HG03354 (cell line): Measurements from ENCODE around the gene PITX2.

Source experiments
- ATAC-seq: cut with Tn5 transposase; IDR thresholded peaks from one replicate; pipeline ENCODE4 v1.9.1; 2021; ENCODE audit warnings: mild to moderate bottlenecking; ENCODE audit not compliant: unreplicated experiment, poor library complexity, severe bottlenecking

Gene PITX2

DNA sequence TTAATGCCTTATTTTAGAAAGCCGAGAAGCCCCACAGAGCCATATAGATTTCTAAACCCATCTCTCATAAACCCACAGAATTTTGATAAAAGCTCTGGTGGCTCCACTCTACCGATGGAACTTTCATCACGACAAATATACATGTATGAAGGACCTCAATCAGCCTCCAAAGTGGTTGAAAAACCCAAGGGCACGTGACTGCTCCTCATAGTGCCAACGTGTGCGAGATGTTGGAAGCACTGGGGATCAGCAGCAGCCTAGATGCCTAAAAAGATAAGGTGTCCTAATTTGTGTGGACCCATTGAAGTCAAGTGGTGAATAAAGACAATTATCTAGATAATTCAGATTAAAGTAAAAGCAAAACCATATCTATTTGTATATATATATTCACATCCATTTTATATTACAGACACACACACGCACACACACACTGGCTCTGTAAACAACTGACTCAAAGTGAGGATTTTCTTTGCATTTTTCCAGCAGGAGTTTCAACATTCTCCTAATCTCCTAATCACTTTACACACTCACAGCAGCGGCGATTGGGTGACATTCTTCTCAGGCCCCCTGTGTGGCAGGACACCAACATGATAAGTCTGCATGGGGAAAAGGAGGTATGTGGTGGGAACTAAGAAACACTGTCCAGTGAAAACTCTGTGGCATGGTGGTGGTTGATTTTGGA, 2.8 kb upstream of the PITX2 start:
- ATAC-seq, result no peak

DNA sequence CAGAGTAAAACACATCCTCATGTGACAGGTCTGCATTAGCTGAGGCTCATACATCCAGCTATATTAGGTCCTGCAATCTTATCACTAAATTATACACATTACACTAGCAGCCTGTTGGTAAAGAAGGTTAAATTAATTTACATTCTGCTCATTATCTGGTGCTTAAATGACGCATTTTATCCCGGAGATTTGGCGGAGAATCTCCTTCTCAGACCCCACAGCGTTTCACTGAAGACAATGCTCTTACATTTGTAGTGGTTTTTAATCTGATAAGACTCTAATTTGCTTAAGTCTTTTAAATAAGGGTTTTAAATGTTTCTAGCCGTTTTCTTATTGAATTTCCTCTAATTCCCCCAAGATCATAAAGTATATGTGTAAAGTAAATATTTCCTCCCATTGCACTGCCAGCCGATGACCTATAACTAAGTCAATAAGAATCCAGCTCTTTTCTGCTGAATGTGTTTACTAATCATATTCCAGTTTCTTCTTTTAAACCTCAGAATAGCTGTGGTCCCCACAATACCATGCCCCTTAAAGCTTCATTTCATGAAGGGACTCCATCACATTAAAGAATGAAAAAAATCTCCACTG, 2.1 kb upstream of the PITX2 start:
- no peak for ATAC-seq

DNA sequence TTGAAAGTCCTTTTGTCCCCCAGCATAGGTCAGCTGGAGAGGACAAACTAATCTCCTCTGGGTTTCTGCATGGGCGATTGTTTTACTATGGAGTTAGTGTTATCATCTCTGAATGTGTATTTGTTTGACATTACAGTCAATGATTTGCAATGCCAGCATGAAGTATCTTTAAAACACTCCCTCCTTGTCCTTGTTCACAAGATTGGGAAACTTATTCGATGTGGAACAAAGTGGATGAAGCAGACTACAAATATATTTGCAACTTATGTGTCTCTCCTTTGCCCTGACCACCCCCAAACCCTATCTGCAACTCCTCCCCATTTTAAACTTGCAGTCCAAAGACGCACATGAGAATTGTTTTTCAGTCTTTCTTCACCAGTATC, 1.5 kb upstream of the PITX2 start:
- no peak for ATAC-seq

DNA sequence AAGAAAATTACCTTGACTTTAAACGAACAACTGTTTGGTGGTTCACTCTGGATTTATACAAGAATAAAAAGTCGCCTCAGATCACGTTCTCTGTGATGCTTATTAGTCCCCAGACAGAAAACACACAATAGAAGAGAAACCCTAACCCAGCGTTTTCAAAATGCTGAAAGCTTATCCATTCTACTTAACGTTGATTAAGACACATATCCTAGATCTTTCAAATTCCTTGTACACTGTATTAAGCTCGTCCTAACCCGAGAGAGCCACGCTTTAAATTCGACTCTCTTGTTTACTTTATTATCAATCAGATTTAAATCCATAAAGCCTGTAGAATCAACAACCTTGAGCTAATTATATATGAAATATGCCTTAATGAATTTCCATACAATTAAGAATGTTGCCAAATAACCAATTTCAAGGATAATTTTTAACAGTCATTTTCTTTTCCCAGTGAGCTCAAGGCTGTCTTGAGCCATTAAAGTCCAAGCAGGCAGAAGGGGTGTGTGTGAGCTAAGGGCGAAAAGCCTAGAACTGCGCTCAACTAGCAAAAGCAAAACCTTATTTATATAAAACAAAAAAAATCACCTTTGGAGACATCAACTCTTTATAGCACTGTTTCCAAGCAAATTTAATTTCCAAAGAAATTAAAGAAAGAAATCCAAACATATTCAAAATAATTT, 981 bp upstream of the PITX2 start:
- no peak for ATAC-seq

DNA sequence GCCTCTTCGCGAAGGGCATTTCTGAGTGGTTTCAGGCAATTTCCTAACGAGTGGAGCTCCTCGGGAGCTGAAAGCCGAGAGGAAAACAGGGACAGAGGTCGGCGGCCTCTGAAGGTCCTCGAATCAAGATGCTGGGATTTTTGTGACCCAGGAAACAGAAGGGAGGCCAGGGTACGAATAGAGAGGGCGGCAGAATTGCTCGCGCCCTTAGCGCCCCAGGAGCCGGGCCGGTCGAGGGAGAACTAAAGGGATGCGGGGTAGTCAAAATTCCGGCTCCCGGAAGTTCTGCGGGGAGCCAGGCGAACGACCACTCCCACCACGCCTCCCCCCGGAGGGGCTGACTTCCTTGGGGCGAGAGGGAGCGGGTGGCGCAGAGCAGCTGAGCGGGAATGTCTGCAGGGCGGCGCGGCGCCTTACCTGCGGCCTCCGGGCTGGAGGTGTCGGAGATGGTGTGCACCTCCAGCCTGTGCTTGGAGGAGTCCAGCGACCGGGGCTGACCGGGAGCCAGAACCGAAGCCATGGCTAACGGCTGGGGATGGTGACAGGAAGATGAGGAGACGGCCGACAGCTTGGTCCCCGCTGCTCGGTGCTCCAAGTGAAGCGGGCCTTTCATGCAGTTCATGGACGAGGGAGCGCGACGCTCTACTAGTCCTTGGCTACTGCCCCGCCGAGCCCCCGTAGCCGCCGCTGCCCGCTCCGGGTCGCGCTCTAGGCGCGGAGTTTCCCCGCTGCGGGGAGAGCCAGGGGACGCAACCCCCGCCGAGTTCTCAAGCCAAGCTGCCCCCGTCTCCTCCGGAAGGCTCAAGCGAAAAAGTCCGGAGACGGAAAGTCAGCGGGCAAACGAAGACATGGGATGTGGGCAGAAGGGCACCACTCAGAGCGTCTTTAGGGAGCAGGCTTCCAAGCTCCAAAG, 782 bp downstream of the PITX2 start:
- no peak for ATAC-seq

DNA sequence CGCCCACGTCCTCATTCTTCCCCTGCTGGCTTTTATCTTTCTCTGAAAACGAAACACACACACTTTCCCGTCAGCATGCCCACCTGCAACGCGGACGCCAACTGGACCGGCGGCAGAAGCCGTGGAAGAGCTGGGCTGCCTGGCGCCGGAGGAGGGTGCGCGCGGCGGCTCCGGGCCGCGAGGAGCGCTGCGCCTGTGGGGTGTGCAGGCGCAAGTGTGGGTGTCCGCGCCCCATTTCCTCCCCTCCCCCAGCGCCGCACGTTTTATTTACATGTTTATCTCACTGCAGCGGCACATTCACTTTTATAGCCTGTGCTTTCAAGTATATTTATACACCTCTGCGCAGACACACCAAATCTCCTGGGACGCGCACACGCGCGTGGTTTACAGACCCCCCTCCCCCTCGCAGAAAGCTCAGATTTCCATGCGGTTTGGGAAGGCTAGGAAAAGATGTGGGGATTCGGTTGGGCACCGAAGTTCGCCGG, 1.5 kb downstream of the PITX2 start:
- ATAC-seq, result peak; percentile 13

DNA sequence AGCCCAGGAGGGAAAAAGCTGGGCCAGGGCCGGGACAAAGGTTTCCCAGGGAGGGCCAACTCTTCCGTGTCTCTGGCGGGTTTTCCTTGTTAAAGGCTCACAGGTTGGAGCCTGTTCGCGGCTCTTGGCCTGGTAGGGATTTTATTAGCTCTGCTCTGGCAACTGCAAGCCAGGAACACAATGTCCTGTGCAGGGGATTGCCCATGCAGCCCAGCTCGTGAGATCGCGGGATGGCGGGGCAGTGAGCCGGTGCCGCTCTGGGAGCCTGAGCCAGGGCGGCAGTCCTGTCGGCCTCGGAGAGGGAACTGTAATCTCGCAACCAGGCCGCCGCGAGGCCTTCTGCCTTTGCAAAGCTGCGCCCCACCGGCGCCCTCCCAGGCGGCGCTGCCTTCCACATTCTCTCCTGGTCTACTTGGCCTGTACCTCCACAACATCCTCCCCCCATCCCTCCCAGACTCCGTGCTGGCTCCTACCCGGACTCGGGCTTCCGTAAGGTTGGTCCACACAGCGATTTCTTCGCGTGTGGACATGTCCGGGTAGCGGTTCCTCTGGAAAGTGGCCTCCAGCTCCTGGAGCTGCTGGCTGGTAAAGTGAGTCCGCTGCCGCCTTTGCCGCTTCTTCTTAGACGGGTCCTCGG, 2.1 kb downstream of the PITX2 start:
- ATAC-seq, result peak; percentile 43

DNA sequence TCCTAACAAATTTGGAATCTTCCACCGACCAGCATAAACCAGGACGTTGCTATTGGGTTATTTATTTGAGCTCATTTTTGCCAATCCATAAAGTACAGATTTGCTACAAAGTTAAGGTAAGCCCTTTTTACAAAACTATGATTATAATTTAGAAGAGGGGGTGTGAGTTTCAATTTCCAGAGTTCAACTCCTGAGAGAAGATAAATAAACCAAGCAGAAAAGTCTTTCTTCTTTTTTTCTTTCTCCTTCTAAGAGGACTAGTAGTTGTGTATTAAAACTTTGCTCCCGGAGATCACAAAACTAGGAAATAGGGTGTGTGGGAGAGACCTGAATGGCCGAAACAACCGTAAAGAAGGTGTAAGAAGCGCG, 2.6 kb downstream of the PITX2 start:
- ATAC-seq, result no peak

DNA sequence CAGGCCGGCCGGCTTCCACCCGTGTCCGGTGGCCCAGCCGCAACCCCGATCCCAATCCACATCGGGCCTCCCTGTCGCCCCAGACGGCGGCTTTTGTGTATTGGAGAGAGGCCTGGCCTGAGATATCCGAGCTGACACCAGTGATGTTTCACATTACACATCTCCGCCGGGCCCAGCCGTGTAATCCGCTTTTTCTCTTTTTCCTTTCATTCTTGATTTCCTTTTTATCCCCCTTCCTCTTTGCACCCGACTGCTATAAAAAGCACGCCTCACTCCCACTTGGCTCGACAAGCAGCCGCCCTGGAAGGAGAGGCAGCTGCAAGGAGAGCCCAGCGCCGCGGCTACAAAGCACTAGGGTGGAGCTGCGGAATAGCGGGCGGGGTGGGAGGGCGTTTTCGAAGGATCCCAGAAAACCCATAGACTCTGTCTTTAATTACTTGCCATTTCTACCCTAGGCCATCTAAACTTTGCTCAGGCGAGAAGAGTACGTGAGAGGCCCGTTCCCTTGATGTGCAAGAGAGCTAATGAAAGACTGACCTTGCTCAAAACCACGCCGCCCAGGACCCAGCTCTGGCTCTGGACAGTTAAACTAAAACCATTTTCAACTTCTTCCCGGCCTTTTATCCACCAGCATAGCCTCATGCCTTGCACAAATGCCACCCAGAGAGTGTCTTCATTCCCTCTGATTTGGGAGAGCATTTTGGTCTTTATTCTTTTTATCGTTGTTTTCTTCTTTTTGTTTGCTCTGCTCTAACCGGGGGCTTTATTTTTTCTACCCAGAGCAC, 3.2 kb downstream of the PITX2 start:
- no peak for ATAC-seq

DNA sequence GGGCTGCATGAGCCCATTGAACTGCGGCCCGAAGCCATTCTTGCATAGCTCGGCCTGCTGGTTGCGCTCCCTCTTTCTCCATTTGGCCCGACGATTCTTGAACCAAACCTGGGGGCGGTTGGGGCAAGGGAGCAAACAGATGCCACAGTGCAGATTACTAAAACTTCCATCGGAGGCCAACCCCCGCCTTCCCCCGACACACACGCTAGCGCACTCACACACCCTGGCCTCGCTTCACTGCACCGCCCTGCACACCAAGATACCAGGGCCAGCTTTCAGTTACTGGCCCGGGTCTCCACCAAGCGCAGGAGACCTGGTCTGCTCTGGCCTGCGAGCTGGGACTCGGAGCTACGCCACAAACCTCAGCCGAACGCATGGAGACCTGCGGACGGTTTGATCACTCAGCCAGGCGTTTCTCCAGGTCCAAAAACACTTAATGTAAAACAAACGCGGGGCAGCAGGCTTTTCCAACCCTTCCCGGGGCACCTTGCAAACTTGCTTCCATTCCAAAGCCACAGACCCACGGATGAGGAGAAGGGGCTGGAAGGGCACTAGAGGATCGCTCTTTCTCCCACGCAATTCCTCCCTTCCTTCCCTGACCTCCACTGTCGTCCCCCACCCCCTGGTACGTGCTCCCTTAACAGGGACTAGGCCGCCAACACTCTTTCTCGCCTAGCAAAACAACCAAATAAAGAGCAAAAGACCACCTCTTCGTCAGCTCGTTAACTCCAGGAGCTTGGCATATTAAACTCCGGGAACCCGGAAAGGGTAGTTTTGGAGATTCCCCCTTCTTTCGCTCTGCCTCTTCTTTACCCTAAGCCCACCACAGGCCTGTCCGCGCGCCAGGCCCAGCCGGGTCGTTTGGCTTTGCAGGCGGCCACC, 4.1 kb downstream of the PITX2 start:
- ATAC-seq, result no peak

DNA sequence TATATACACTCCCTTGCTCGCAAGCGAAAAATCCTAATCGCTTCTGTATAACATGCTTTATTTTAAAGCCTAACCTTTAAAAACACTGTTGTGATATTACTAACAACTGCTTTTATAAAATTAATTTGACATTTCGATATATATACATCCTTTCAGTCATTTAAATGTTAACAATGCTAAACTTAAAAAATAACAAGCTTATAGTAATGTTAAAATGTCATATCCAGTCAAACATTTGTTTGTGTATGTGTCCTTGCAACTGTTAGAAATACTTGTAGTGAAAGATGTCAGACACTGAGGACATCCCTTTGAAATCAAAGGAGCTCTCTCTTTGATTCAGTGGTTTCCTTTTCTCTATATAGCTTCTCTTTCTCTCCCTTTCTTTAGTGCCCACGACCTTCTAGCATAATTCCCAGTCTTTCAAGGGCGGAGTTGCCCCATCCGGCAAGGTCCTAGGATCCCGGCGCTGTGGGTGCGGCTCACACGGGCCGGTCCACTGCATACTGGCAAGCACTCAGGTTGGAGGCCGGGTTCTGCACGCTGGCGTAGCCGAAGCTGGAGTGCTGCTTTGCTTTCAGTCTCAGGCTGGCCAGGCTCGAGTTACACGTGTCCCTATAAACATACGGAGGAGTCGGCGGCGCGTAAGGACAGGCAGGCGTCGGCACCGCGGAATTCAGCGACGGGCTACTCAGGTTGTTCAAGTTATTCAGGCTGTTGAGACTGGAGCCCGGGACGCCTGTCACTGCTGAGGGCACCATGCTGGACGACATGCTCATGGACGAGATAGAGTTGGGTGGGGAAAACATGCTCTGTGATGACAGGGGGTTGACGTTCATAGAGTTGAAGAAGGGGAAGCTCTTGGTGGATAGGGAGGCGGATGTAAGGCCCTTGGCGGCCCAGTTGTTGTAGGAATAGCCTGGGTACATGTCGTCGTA, 5.0 kb downstream of the PITX2 start:
- no peak for ATAC-seq

DNA sequence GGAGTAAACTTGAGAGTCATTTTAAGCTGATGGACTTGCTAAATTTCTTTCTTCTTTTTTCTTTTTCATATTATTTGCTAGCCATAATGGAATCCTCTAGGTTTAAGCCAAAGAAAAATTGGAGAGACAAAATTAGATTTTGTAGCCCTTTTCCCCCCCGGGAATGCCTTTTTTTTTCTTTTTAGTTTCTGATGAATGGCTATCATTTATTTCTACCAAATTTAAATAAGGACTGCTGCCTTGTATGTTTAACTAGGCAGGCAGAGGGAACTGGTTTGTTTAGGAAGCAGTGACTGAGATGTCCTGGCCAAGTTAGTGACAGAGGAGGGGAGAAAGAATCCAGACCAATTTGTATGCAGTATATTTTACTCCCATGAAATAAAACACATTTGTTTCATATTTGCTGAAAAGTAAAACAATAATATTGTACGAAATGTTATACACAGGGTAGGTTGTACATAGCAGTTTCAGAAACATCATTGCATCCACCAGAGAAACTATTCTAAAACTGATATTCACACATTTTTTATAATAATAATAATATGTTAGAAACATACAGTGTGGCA, 5.7 kb downstream of the PITX2 start:
- no peak for ATAC-seq

DNA sequence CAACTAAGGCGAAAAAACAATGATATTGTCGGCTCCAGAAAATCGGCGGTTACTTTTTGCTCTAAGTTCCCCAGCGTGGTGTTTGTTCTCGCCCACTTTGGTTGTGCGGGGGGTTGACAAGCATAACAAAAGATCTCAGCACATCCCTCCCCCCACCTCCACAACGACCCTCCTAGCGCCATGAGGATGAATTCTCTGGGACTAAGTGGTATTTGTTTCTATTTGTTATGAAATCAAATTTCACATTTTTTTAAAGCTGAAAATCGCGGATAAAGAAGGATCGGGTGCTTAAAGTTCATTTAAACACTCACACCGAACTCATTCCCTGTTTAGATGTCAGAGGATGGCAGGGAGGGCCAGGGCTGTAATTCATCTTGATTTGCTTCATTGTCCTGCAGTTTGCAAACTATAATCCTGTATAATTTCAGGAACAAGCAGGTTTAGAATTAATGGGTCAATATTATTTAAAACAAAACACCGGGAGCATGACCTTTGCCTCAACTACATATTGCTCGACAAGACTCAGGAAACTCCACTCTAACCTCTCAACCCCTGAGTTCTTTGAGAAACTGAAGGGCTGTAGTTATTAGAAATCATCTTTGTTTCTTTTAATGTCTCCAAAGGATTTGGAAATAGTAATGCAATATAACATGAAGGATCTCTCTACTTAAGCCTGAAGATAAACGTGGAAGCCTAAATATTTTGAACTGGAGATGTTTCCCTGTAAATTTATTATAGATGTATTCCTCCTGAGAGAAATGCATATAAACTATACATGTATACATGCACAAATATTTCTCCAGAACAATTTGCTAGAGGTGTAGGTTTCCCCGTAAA, 6.4 kb downstream of the PITX2 start:
- ATAC-seq, result no peak

DNA sequence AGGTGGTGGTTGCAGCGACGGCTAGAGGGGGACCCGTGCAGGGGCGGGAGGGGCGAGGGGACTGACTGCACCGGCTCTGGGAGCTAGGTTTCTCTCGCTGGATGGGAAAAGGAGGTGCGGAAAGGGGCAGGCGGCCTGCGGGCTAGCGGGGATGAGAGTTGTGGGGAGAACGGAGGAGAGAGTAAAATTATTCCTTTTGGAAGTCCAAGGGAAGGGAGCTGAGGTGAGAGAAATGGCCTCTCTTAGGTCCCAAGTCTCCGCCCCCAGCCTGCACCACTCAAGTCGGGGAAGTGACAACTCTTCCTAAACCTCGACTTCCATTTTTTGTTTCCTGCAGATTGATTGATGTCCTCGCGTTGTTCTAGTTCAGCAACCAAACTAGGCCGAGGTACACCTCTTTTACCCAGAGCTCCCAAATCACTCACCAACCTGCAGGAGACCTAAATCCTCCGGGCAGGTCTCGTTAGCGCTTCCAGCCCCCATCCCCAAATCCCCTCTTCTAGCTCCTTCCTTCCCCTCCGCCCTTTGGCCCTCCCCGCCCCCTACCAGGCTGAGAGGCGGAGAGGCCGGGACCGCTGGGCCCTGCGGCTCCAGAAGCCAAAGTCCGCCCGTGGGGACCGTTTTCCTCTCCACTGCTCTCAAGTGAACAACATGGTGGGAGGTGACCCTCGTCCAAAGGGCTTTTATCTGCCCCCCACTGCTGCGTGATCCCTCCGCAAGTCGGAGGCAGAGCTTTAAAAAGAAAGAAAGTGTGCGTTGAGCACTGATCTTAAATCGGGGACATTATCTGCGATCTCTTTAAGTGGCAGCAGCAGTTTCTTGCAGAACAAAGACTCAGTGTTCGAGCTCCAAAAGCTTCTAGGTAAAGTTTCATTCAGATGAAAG, 7.3 kb downstream of the PITX2 start:
- ATAC-seq, result no peak

DNA sequence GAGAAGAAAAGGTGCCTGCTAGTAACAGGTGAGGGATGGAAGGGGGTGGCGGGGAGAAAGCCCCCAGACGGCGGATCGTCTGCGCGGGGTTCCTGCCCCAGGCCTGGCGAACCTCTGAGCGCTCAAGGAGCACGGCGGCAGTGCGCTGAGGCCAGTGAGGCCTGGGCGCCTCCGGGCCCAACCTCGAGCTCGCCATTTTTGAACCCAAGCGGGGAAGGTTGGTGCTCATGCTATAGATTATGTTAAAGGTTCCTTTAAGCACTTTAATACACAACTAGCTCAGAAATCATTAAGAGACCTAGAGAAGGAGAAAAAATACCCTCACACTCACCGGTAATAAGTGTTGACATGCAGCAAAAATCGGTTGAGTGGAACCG, 7.9 kb downstream of the PITX2 start:
- ATAC-seq, result no peak
